Measurements from ENCODE around the gene PPIB.
A peak's percentile ranks its signal among the peaks of the same experiment; 100 is the strongest.

The PPIB gene

GRCh38 chr15:64152507-64153387 is 10.1 kb downstream of the PPIB start:
- H3K36me3 Mint-ChIP-seq (ENCODE audit: low read depth), result peaks cover 29% of the 10 kb centered on the region
- peak overlapping the region; percentile 57 for H3K4me3 Mint-ChIP-seq
- H3K27me3 Mint-ChIP-seq, result peaks cover 30% of the 10 kb centered on the region
- H3K9me3 Mint-ChIP-seq, result no peaks in the 10 kb centered on the region
- intact Hi-C loops (cut with micrococcal nuclease), result loop anchor here (5.0 kb wide), 1 partner anchor 55 kb away; the partner anchor contains the start of gene SNX1
- H3K27ac Mint-ChIP-seq, result no peak overlapping the region
- peaks cover 51% of the 10 kb centered on the region for H3K4me1 Mint-ChIP-seq (ENCODE audit: low read depth)

GRCh38 chr15:64151727-64152506 is 10.9 kb downstream of the PPIB start, which contains the start of gene SNX22:
Gene SNX22 (plus strand): TSS chr15:64151731. CDS start chr15:64151776, 45 bp downstream.
- Mint-ChIP-seq H3K36me3 (ENCODE audit: low read depth) (peaks cover 21% of the 10 kb centered on the region), H3K4me3 (peak within 1 kb of the TSS; percentile 66), H3K4me1 (ENCODE audit: low read depth) (peaks cover 50% of the 10 kb centered on the region), H3K27ac (peak within 1 kb of the TSS; percentile 23), H3K27me3 (peaks cover 30% of the 10 kb centered on the region), H3K9me3 (no peaks in the 10 kb centered on the region)
- intact Hi-C loops (cut with micrococcal nuclease), result loop anchor here (5.0 kb wide), 1 partner anchor 55 kb away; the partner anchor contains the start of gene SNX1

- H3K4me1 Mint-ChIP-seq (ENCODE audit: low read depth), result peaks cover 45% of the 10 kb centered on the region
- no peak overlapping the region for H3K4me3 Mint-ChIP-seq
- intact Hi-C loops (cut with micrococcal nuclease), result loop anchor here (5.0 kb wide), 1 partner anchor 53 kb away; the partner anchor contains the start of gene SNX1
- H3K27me3 Mint-ChIP-seq, result peaks cover 30% of the 10 kb centered on the region
- no peaks in the 10 kb centered on the region for H3K9me3 Mint-ChIP-seq
- H3K36me3 Mint-ChIP-seq (ENCODE audit: low read depth), result peaks cover 15% of the 10 kb centered on the region
- H3K27ac Mint-ChIP-seq, result peak overlapping the region; percentile 23
Measured at GRCh38 chr15:64149893-64150578, 12.8 kb downstream of the PPIB start.

- peaks cover 19% of the 10 kb centered on the region for H3K36me3 Mint-ChIP-seq (ENCODE audit: low read depth)
- peaks cover 30% of the 10 kb centered on the region for H3K27me3 Mint-ChIP-seq
- H3K27ac Mint-ChIP-seq, result peak overlapping the region; percentile 23
- no peaks in the 10 kb centered on the region for H3K9me3 Mint-ChIP-seq
- no peak overlapping the region for H3K4me3 Mint-ChIP-seq
- H3K4me1 Mint-ChIP-seq (ENCODE audit: low read depth), result peaks cover 51% of the 10 kb centered on the region
- intact Hi-C loops (cut with micrococcal nuclease), result no loop called here
Measured at GRCh38 chr15:64149424-64149823, 13.4 kb downstream of the PPIB start.

DNA sequence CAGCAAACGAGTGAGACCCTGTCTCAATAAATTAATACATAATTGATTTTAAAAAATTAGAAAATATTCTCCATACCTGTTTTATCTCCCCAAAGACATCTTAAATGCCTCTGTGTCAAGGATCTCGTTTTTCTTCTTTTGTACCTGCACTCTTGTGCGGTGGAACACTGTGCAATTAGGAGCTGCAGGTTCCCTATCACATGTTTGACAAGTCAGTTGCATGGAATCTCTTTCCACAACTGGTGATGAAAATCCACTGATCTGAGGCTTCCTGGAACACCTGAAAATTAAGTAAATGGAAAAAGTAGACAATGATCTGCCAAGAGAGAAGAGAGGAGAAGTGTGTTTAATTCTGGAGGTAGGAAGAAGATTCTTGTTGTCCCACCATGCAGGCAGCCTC is 14.2 kb downstream of the PPIB start:
- Mint-ChIP-seq H3K27me3 (peaks cover 29% of the 10 kb centered on the region), H3K4me1 (ENCODE audit: low read depth) (peaks cover 49% of the 10 kb centered on the region), H3K27ac (no peak overlapping the region), H3K36me3 (ENCODE audit: low read depth) (peaks cover 25% of the 10 kb centered on the region), H3K4me3 (no peak overlapping the region), H3K9me3 (no peaks in the 10 kb centered on the region)
- intact Hi-C loops (cut with micrococcal nuclease), result no loop called here

- H3K4me3 Mint-ChIP-seq, result no peak overlapping the region
- peaks cover 45% of the 10 kb centered on the region for H3K4me1 Mint-ChIP-seq (ENCODE audit: low read depth)
- intact Hi-C loops (cut with micrococcal nuclease), result no loop called here
- H3K36me3 Mint-ChIP-seq (ENCODE audit: low read depth), result peaks cover 29% of the 10 kb centered on the region
- H3K27me3 Mint-ChIP-seq, result peaks cover 24% of the 10 kb centered on the region
- H3K27ac Mint-ChIP-seq, result no peak overlapping the region
- H3K9me3 Mint-ChIP-seq, result no peaks in the 10 kb centered on the region
Measured at GRCh38 chr15:64148168-64148567, 14.7 kb downstream of the PPIB start.

GRCh38 chr15:64146885-64147681 is 15.7 kb downstream of the PPIB start:
- Mint-ChIP-seq H3K4me3 (no peak overlapping the region), H3K4me1 (ENCODE audit: low read depth) (peaks cover 36% of the 10 kb centered on the region), H3K9me3 (no peaks in the 10 kb centered on the region), H3K27me3 (peaks cover 14% of the 10 kb centered on the region), H3K36me3 (ENCODE audit: low read depth) (peaks cover 40% of the 10 kb centered on the region), H3K27ac (no peak overlapping the region)
- intact Hi-C loops (cut with micrococcal nuclease), result no loop called here

DNA sequence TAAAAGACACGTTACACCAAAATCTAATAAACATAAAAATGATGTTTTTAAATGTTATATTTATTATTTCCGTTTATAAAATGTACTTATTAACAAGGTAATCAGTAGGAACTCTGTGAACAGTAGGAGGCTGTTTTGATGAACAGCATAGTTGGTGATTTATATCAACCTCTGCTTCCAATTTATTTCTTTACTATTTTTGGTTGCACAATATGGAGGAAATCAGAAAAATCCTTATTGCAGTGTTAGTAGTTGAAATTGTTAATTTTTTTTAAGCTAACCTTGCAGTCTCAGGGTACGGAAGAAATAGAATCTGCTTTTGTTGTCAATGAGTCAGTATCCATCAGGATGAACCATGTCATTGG is 16.3 kb downstream of the PPIB start:
- Mint-ChIP-seq H3K36me3 (ENCODE audit: low read depth) (peaks cover 46% of the 10 kb centered on the region), H3K9me3 (no peaks in the 10 kb centered on the region), H3K27me3 (peaks cover 8% of the 10 kb centered on the region), H3K27ac (no peak overlapping the region), H3K4me3 (no peak overlapping the region), H3K4me1 (ENCODE audit: low read depth) (peaks cover 39% of the 10 kb centered on the region)
- intact Hi-C loops (cut with micrococcal nuclease), result no loop called here

DNA sequence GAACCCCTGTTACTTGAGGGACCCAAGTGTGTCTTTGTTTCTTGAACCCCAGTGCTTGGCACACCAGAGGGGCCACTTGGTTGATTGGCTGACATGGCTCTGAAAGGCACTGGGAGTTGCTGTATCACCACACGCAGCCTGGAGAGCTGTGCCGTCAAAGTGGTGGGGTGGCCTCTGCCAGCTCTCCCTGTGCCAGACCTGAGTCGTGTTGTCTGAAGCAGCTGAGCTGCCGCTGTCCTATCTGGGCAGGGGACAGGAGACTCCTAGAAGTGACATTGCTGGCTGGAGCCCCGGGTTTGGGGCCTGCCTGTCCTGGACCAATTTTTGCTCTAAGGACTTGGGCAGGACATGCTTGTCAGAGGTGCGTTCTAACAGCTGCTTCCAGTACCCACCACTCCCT is 16.8 kb downstream of the PPIB start:
- Mint-ChIP-seq H3K4me1 (ENCODE audit: low read depth) (peaks cover 39% of the 10 kb centered on the region), H3K27ac (no peak overlapping the region), H3K9me3 (no peaks in the 10 kb centered on the region), H3K36me3 (ENCODE audit: low read depth) (peaks cover 51% of the 10 kb centered on the region), H3K4me3 (no peak overlapping the region), H3K27me3 (peaks cover 5% of the 10 kb centered on the region)
- intact Hi-C loops (cut with micrococcal nuclease), result no loop called here

DNA sequence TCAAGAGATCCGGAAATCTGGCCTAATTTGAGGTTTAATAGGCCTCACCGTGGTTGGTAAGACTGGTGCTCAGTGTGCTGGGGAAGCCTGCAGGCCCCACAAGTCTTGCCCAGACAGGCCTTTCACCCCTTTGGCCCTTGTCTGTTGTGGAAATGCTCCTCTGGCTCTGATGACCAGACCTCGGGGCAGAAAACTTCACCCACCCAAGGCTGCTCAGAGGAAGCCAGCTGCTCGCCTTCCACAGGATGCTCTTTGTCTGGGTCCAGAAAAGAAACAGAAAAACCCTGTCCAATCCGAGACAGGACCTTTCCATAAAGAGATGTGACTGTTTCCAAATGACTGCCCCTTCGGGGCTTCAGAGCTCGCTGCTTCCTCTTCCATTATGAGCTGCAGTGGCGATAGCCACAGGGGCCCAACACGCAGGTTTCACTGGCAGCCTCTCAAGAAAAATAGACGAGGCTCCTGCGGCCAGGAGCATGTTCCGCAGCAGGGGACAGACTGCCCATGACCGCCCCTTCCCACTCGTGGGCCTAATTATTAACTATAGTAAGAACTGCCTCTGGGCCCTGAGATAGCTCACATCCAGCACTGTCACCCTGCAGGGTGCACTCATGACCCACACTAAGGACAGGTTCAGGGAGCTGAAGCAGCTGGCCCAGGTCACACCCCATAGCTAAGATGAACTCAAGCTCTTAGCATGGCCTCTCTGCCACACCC is 18.1 kb downstream of the PPIB start:
- peaks cover 35% of the 10 kb centered on the region for H3K4me1 Mint-ChIP-seq (ENCODE audit: low read depth)
- peaks cover 64% of the 10 kb centered on the region for H3K36me3 Mint-ChIP-seq (ENCODE audit: low read depth)
- H3K27me3 Mint-ChIP-seq, result no peaks in the 10 kb centered on the region
- H3K4me3 Mint-ChIP-seq, result no peak overlapping the region
- intact Hi-C loops (cut with micrococcal nuclease), result no loop called here
- no peaks in the 10 kb centered on the region for H3K9me3 Mint-ChIP-seq
- no peak overlapping the region for H3K27ac Mint-ChIP-seq

GRCh38 chr15:64144192-64144564 is 18.6 kb downstream of the PPIB start:
- no peaks in the 10 kb centered on the region for H3K9me3 Mint-ChIP-seq
- intact Hi-C loops (cut with micrococcal nuclease), result no loop called here
- H3K27me3 Mint-ChIP-seq, result no peaks in the 10 kb centered on the region
- H3K4me3 Mint-ChIP-seq, result no peak overlapping the region
- H3K36me3 Mint-ChIP-seq (ENCODE audit: low read depth), result peaks cover 66% of the 10 kb centered on the region
- no peak overlapping the region for H3K27ac Mint-ChIP-seq
- H3K4me1 Mint-ChIP-seq (ENCODE audit: low read depth), result peaks cover 30% of the 10 kb centered on the region

- peaks cover 25% of the 10 kb centered on the region for H3K4me1 Mint-ChIP-seq (ENCODE audit: low read depth)
- intact Hi-C loops (cut with micrococcal nuclease), result no loop called here
- H3K9me3 Mint-ChIP-seq, result no peaks in the 10 kb centered on the region
- no peak overlapping the region for H3K4me3 Mint-ChIP-seq
- no peak overlapping the region for H3K27ac Mint-ChIP-seq
- H3K36me3 Mint-ChIP-seq (ENCODE audit: low read depth), result peaks cover 73% of the 10 kb centered on the region
- no peaks in the 10 kb centered on the region for H3K27me3 Mint-ChIP-seq
Measured at GRCh38 chr15:64143276-64143675, 19.5 kb downstream of the PPIB start.

All from dendritic cell treated with granulocyte-macrophage colony-stimulating factor and Interleukin-4, amounts not matched to agents 40 ng/mL and 50 ng/mL, for 4 days (primary cell).